ENCODE data around the gene MRPL9. TPM values are rescaled to one million over a fixed set of nuclear protein-coding genes. Genes with fewer than 3 reads are reported as not detected.

The MRPL9 gene
- total and polyA plus RNA-seq, 2 experiments from 2014 or later = 89.0 to 126 TPM

- Histone ChIP-seq H3K27ac (ENCODE audit: low read depth) (no peak overlapping the region), H3K9me2 (ENCODE audit: insufficient read depth) (no peaks in the 10 kb centered on the region), H3F3A (replicated peaks; ENCODE audit: low read depth) (no peaks in the 10 kb centered on the region), H3K79me2 (replicated peaks; ENCODE audit: insufficient read depth) (0 out of 2 replicates have a peak, but pooled peaks cover 3% of the 10 kb centered on the region), H3K27me3 (ENCODE audit: insufficient read depth) (no peaks in the 10 kb centered on the region), H2AFZ (no peak overlapping the region), H4K20me1 (replicated peaks; ENCODE audit: insufficient read depth) (no peaks in the 10 kb centered on the region), H3K36me3 (ENCODE audit: insufficient read depth) (no peaks in the 10 kb centered on the region), H3K4me3 (no peak overlapping the region), H3K4me2 (no peak overlapping the region), H3K4me1 (ENCODE audit: insufficient read depth) (no peaks in the 10 kb centered on the region)
- no peak for ATAC-seq
- H3K27ac Mint-ChIP-seq = no peak overlapping the region
- H3K9me3 Mint-ChIP-seq = no peaks in the 10 kb centered on the region
- H3K4me3 Mint-ChIP-seq = no peak overlapping the region
- no peaks in the 10 kb centered on the region for H3K4me1 Mint-ChIP-seq
- H3K36me3 Mint-ChIP-seq (ENCODE audit: low read depth) = peaks cover 18% of the 10 kb centered on the region
- H3K27me3 Mint-ChIP-seq (ENCODE audit: insufficient read depth, low read depth, poor library complexity) = no peaks in the 10 kb centered on the region
- DNase-seq (ENCODE audit: low spot score) = no peak
- no peak for TF ChIP-seq ZNF331 (CRISPR knock-in tag; IDR thresholded peaks at IDR 0.05; ENCODE audit: low read depth)
- no peak for TF ChIP-seq JUNB (IDR thresholded peaks at IDR 0.05; ENCODE audit: unreplicated experiment)
- no peak for TF ChIP-seq EZH2 (IDR thresholded peaks at IDR 0.05; ENCODE audit: low read depth, unreplicated experiment)
- TF ChIP-seq, protein P1, sequence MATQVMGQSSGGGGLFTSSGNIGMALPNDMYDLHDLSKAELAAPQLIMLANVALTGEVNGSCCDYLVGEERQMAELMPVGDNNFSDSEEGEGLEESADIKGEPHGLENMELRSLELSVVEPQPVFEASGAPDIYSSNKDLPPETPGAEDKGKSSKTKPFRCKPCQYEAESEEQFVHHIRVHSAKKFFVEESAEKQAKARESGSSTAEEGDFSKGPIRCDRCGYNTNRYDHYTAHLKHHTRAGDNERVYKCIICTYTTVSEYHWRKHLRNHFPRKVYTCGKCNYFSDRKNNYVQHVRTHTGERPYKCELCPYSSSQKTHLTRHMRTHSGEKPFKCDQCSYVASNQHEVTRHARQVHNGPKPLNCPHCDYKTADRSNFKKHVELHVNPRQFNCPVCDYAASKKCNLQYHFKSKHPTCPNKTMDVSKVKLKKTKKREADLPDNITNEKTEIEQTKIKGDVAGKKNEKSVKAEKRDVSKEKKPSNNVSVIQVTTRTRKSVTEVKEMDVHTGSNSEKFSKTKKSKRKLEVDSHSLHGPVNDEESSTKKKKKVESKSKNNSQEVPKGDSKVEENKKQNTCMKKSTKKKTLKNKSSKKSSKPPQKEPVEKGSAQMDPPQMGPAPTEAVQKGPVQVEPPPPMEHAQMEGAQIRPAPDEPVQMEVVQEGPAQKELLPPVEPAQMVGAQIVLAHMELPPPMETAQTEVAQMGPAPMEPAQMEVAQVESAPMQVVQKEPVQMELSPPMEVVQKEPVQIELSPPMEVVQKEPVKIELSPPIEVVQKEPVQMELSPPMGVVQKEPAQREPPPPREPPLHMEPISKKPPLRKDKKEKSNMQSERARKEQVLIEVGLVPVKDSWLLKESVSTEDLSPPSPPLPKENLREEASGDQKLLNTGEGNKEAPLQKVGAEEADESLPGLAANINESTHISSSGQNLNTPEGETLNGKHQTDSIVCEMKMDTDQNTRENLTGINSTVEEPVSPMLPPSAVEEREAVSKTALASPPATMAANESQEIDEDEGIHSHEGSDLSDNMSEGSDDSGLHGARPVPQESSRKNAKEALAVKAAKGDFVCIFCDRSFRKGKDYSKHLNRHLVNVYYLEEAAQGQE (IDR thresholded peaks at IDR 0.05; ENCODE audit: unreplicated experiment) = no peak
- TF ChIP-seq CREB1 (CRISPR knock-in tag; IDR thresholded peaks at IDR 0.05; ENCODE audit: low read depth) = no peak
- TF ChIP-seq, protein P2, sequence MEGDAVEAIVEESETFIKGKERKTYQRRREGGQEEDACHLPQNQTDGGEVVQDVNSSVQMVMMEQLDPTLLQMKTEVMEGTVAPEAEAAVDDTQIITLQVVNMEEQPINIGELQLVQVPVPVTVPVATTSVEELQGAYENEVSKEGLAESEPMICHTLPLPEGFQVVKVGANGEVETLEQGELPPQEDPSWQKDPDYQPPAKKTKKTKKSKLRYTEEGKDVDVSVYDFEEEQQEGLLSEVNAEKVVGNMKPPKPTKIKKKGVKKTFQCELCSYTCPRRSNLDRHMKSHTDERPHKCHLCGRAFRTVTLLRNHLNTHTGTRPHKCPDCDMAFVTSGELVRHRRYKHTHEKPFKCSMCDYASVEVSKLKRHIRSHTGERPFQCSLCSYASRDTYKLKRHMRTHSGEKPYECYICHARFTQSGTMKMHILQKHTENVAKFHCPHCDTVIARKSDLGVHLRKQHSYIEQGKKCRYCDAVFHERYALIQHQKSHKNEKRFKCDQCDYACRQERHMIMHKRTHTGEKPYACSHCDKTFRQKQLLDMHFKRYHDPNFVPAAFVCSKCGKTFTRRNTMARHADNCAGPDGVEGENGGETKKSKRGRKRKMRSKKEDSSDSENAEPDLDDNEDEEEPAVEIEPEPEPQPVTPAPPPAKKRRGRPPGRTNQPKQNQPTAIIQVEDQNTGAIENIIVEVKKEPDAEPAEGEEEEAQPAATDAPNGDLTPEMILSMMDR (conservative IDR thresholded peaks at IDR 0.05; ENCODE audit: low read depth in 2 of 2) = no peak
- TF ChIP-seq POLR2AphosphoS5 (IDR thresholded peaks at IDR 0.05; ENCODE audit: low read depth) = no peak
- TF ChIP-seq ETS1 (IDR thresholded peaks at IDR 0.05) = no peak
- TF ChIP-seq STAT1 (IDR thresholded peaks at IDR 0.05; ENCODE audit: unreplicated experiment) = no peak
- TF ChIP-seq ZNF114 (CRISPR knock-in tag; IDR thresholded peaks at IDR 0.05) = no peak
- no peak for TF ChIP-seq EZH2phosphoT487 (IDR thresholded peaks at IDR 0.05; ENCODE audit: unreplicated experiment)
- TF ChIP-seq NANOG (IDR thresholded peaks at IDR 0.05; ENCODE audit: borderline replicate concordance) = no peak
- TF ChIP-seq ZNF462 (CRISPR knock-in tag; IDR thresholded peaks at IDR 0.05) = no peak
Observed at GRCh38 chr1:151782741-151783140, 19.4 kb upstream of the MRPL9 start.
